ENCODE results near the gene ATP2C1.
"Not testable (repeated sequence)": the region's sequence is repeated elsewhere in the genome, so short reads cannot be mapped to it uniquely, and the experiment has no call there.

ATP2C1 gene

GRCh38 chr3:130893376-130894129 is at the start of gene ATP2C1:
TSS of gene ATP2C1 (plus strand) at chr3:130894084. CDS start at chr3:130894770, 686 bp downstream.
- peak; percentile 81 to 91 for DNase-seq

- no peak for DNase-seq
These were observed 49.4 kb upstream of the ATP2C1 start for GRCh38 chr3:130844462-130844861.

- DNase-seq = no peak
These were observed 47.7 kb upstream of the ATP2C1 start for GRCh38 chr3:130846181-130846580.

GRCh38 chr3:130849091-130849552 is 44.8 kb upstream of the ATP2C1 start:
- no peak for DNase-seq

GRCh38 chr3:130850044-130850797 is 43.7 kb upstream of the ATP2C1 start:
- no peak for DNase-seq

GRCh38 chr3:130850843-130851242 is 43.0 kb upstream of the ATP2C1 start:
- DNase-seq = no peak

- DNase-seq = no peak
These were observed 42.6 kb upstream of the ATP2C1 start for GRCh38 chr3:130851277-130851676.

GRCh38 chr3:130853581-130853980 is 40.3 kb upstream of the ATP2C1 start:
- no peak for DNase-seq

- no peak for DNase-seq
These were observed 39.5 kb upstream of the ATP2C1 start for GRCh38 chr3:130854208-130854864.

- no peak for DNase-seq
These were observed 36.4 kb upstream of the ATP2C1 start for GRCh38 chr3:130857336-130858026.

GRCh38 chr3:130862130-130862529 is 31.8 kb upstream of the ATP2C1 start:
- DNase-seq = not testable (repeated sequence)

- DNase-seq = no peak
These were observed 28.4 kb upstream of the ATP2C1 start for GRCh38 chr3:130865489-130865888.

- DNase-seq = no peak
These were observed 27.6 kb upstream of the ATP2C1 start for GRCh38 chr3:130866327-130866726.

- no peak for DNase-seq
These were observed 23.5 kb upstream of the ATP2C1 start for GRCh38 chr3:130870423-130870822.

GRCh38 chr3:130876594-130876993 is 17.3 kb upstream of the ATP2C1 start:
- DNase-seq = no peak

GRCh38 chr3:130878464-130878863 is 15.4 kb upstream of the ATP2C1 start:
- DNase-seq = no peak

- no peak for DNase-seq
These were observed 4.4 kb upstream of the ATP2C1 start for GRCh38 chr3:130889416-130889946.

GRCh38 chr3:130892759-130893375 is 1.0 kb upstream of the ATP2C1 start:
- DNase-seq = peak; percentile 11 to 81

GRCh38 chr3:130894130-130894985 is 474 bp downstream of the ATP2C1 start:
- DNase-seq = no peak

- no peak for DNase-seq
These were observed 1.0 kb downstream of the ATP2C1 start for GRCh38 chr3:130894986-130895280.

GRCh38 chr3:130895690-130896488 is 2.0 kb downstream of the ATP2C1 start:
- no peak for DNase-seq
